ENCODE results near the gene CEP128. TPM values are rescaled to one million over a fixed set of nuclear protein-coding genes. Genes with fewer than 3 reads are reported as not detected.

CEP128 gene
- total RNA-seq, 1 experiment from 2014 or later: 28.3 TPM

DNA sequence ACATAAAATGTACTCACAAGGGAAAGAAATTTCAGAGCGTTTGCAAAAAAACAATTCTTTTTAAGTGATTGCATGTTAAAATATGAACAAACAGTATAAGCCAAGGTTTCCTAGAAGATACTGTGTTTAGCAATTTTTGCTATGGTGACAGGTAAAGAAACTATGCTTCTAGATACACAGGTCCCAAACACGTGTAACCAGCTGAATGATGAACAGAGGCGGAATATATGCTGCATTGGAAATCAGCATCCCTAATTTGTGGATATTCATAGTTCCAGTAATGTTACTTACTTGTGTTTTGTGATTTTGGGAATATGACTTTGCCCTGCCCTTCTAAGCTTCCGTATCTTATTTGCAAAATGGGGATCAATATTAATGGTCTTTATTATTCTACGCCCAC lies 403.9 kb downstream of the CEP128 start:
- Histone ChIP-seq H3K4me2 (ENCODE audit: low read depth, low read length, poor library complexity, severe bottlenecking) (no peak overlapping the region), H3K9me2 (replicated peaks; ENCODE audit: insufficient read depth, low read length) (no peaks in the 10 kb centered on the region), H3K27me3 (ENCODE audit: low read length) (no peaks in the 10 kb centered on the region), H4K20me1 (ENCODE audit: insufficient read depth, low read depth, low read length) (no peaks in the 10 kb centered on the region), H3K9ac (ENCODE audit: low read length) (no peak overlapping the region), H3K4me3 (ENCODE audit: low read length) (no peak overlapping the region), H3K36me3 (ENCODE audit: insufficient read depth, low read length) (no peaks in the 10 kb centered on the region), H3K27ac (ENCODE audit: low read length) (no peak overlapping the region), H3K9me3 (ENCODE audit: low read length) (no peaks in the 10 kb centered on the region), H3K4me1 (ENCODE audit: low read length) (peaks cover 12% of the 10 kb centered on the region), H3K79me2 (ENCODE audit: low read length) (no peaks in the 10 kb centered on the region), H2AFZ (ENCODE audit: low read length) (no peak overlapping the region)
- DNase-seq: no peak

- no peaks in the 10 kb centered on the region for H3K9me2 ChIP-seq (replicated peaks; ENCODE audit: insufficient read depth, low read length)
- H3K4me1 ChIP-seq (ENCODE audit: low read length): peaks cover 12% of the 10 kb centered on the region
- H3K79me2 ChIP-seq (ENCODE audit: low read length): no peaks in the 10 kb centered on the region
- no peak overlapping the region for H3K4me2 ChIP-seq (ENCODE audit: low read depth, low read length, poor library complexity, severe bottlenecking)
- H3K36me3 ChIP-seq (ENCODE audit: insufficient read depth, low read length): no peaks in the 10 kb centered on the region
- DNase-seq: no peak
- no peaks in the 10 kb centered on the region for H3K9me3 ChIP-seq (ENCODE audit: low read length)
- no peaks in the 10 kb centered on the region for H4K20me1 ChIP-seq (ENCODE audit: insufficient read depth, low read depth, low read length)
- H3K9ac ChIP-seq (ENCODE audit: low read length): no peak overlapping the region
- no peak overlapping the region for H3K27ac ChIP-seq (ENCODE audit: low read length)
- H2AFZ ChIP-seq (ENCODE audit: low read length): no peak overlapping the region
- H3K27me3 ChIP-seq (ENCODE audit: low read length): no peaks in the 10 kb centered on the region
- H3K4me3 ChIP-seq (ENCODE audit: low read length): no peak overlapping the region
These were observed 405.1 kb downstream of the CEP128 start for GRCh38 chr14:80536456-80536855.

GRCh38 chr14:80535171-80535570 lies 406.4 kb downstream of the CEP128 start:
- H3K4me2 ChIP-seq (ENCODE audit: low read depth, low read length, poor library complexity, severe bottlenecking): no peak overlapping the region
- no peaks in the 10 kb centered on the region for H3K79me2 ChIP-seq (ENCODE audit: low read length)
- no peak overlapping the region for H3K27ac ChIP-seq (ENCODE audit: low read length)
- no peak overlapping the region for H3K9ac ChIP-seq (ENCODE audit: low read length)
- no peaks in the 10 kb centered on the region for H3K36me3 ChIP-seq (ENCODE audit: insufficient read depth, low read length)
- H3K4me3 ChIP-seq (ENCODE audit: low read length): no peak overlapping the region
- no peak overlapping the region for H2AFZ ChIP-seq (ENCODE audit: low read length)
- H3K9me3 ChIP-seq (ENCODE audit: low read length): no peaks in the 10 kb centered on the region
- DNase-seq: peak; percentile 68
- H3K27me3 ChIP-seq (ENCODE audit: low read length): no peaks in the 10 kb centered on the region
- no peaks in the 10 kb centered on the region for H3K9me2 ChIP-seq (replicated peaks; ENCODE audit: insufficient read depth, low read length)
- peaks cover 12% of the 10 kb centered on the region for H3K4me1 ChIP-seq (ENCODE audit: low read length)
- no peaks in the 10 kb centered on the region for H4K20me1 ChIP-seq (ENCODE audit: insufficient read depth, low read depth, low read length)

- Histone ChIP-seq H3K27me3 (ENCODE audit: low read length) (no peaks in the 10 kb centered on the region), H4K20me1 (ENCODE audit: insufficient read depth, low read depth, low read length) (no peaks in the 10 kb centered on the region), H3K9ac (ENCODE audit: low read length) (no peak overlapping the region), H2AFZ (ENCODE audit: low read length) (no peak overlapping the region), H3K9me2 (replicated peaks; ENCODE audit: insufficient read depth, low read length) (no peaks in the 10 kb centered on the region), H3K79me2 (ENCODE audit: low read length) (no peaks in the 10 kb centered on the region), H3K4me1 (ENCODE audit: low read length) (no peaks in the 10 kb centered on the region), H3K27ac (ENCODE audit: low read length) (no peak overlapping the region), H3K9me3 (ENCODE audit: low read length) (no peaks in the 10 kb centered on the region), H3K4me3 (ENCODE audit: low read length) (no peak overlapping the region), H3K4me2 (ENCODE audit: low read depth, low read length, poor library complexity, severe bottlenecking) (no peak overlapping the region), H3K36me3 (ENCODE audit: insufficient read depth, low read length) (0 out of 2 replicates have a peak, but pooled peaks cover 4% of the 10 kb centered on the region)
- DNase-seq: no peak
These were observed 417.9 kb downstream of the CEP128 start for GRCh38 chr14:80523518-80524117.

DNA sequence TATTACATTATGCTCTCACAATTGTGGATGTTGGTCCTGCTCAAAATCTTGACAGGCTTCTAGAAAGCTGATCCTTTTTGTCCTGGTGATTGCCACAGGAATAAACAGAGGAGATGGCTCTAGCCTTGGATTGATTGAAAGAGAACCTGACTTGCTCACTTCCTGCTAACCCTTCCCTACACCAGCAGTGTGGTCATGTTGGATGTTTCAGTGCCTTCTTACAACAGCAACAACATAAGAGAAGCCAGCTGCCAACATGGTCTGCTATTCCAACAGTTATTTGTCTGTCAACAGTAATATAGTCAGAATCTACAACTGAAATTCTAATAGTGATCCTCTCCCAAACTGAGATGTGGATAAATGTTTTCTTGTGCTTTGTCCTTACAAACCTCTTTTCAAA lies 418.6 kb downstream of the CEP128 start:
- H3K9me3 ChIP-seq (ENCODE audit: low read length): no peaks in the 10 kb centered on the region
- no peaks in the 10 kb centered on the region for H3K27me3 ChIP-seq (ENCODE audit: low read length)
- H3K79me2 ChIP-seq (ENCODE audit: low read length): no peaks in the 10 kb centered on the region
- no peak overlapping the region for H3K27ac ChIP-seq (ENCODE audit: low read length)
- H3K36me3 ChIP-seq (ENCODE audit: insufficient read depth, low read length): 0 out of 2 replicates have a peak, but pooled peaks cover 8% of the 10 kb centered on the region
- no peak for DNase-seq
- no peak overlapping the region for H3K4me2 ChIP-seq (ENCODE audit: low read depth, low read length, poor library complexity, severe bottlenecking)
- H2AFZ ChIP-seq (ENCODE audit: low read length): no peak overlapping the region
- no peak overlapping the region for H3K9ac ChIP-seq (ENCODE audit: low read length)
- H3K9me2 ChIP-seq (replicated peaks; ENCODE audit: insufficient read depth, low read length): no peaks in the 10 kb centered on the region
- no peak overlapping the region for H3K4me3 ChIP-seq (ENCODE audit: low read length)
- H3K4me1 ChIP-seq (ENCODE audit: low read length): no peaks in the 10 kb centered on the region
- H4K20me1 ChIP-seq (ENCODE audit: insufficient read depth, low read depth, low read length): no peaks in the 10 kb centered on the region

- no peaks in the 10 kb centered on the region for H3K27me3 ChIP-seq (ENCODE audit: low read length)
- no peaks in the 10 kb centered on the region for H3K9me2 ChIP-seq (replicated peaks; ENCODE audit: insufficient read depth, low read length)
- H2AFZ ChIP-seq (ENCODE audit: low read length): no peak overlapping the region
- no peaks in the 10 kb centered on the region for H3K79me2 ChIP-seq (ENCODE audit: low read length)
- H3K4me1 ChIP-seq (ENCODE audit: low read length): no peaks in the 10 kb centered on the region
- no peaks in the 10 kb centered on the region for H3K9me3 ChIP-seq (ENCODE audit: low read length)
- H3K4me3 ChIP-seq (ENCODE audit: low read length): no peak overlapping the region
- H3K9ac ChIP-seq (ENCODE audit: low read length): no peak overlapping the region
- H3K36me3 ChIP-seq (ENCODE audit: insufficient read depth, low read length): 0 out of 2 replicates have a peak, but pooled peaks cover 8% of the 10 kb centered on the region
- H3K4me2 ChIP-seq (ENCODE audit: low read depth, low read length, poor library complexity, severe bottlenecking): no peak overlapping the region
- no peak for DNase-seq
- no peaks in the 10 kb centered on the region for H4K20me1 ChIP-seq (ENCODE audit: insufficient read depth, low read depth, low read length)
- no peak overlapping the region for H3K27ac ChIP-seq (ENCODE audit: low read length)
These were observed 419.1 kb downstream of the CEP128 start for GRCh38 chr14:80522411-80522810.

DNA sequence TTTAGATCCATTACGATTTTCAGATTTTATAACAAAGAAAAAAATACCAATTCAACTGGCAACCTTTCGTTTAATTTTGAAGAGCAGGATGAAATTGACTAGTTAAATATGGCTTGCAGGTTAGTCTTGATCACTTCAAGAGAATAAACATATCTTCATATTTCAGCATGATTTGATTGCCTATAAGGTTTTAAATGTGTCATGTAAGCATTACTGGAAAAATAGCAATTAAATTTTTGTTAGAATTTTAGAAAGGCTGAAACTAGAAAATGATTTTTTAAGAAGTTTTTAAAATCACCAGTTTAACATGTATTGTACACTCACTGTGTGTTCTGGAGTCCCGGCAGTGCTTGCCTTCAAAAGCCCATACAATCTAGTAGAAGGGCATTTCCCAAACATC lies 420.1 kb downstream of the CEP128 start:
- H3K9me3 ChIP-seq (ENCODE audit: low read length): no peaks in the 10 kb centered on the region
- no peaks in the 10 kb centered on the region for H3K79me2 ChIP-seq (ENCODE audit: low read length)
- H2AFZ ChIP-seq (ENCODE audit: low read length): no peak overlapping the region
- 0 out of 2 replicates have a peak, but pooled peaks cover 8% of the 10 kb centered on the region for H3K36me3 ChIP-seq (ENCODE audit: insufficient read depth, low read length)
- no peaks in the 10 kb centered on the region for H3K4me1 ChIP-seq (ENCODE audit: low read length)
- no peak overlapping the region for H3K4me2 ChIP-seq (ENCODE audit: low read depth, low read length, poor library complexity, severe bottlenecking)
- no peaks in the 10 kb centered on the region for H3K27me3 ChIP-seq (ENCODE audit: low read length)
- H3K27ac ChIP-seq (ENCODE audit: low read length): no peak overlapping the region
- H3K4me3 ChIP-seq (ENCODE audit: low read length): no peak overlapping the region
- no peak overlapping the region for H3K9ac ChIP-seq (ENCODE audit: low read length)
- H3K9me2 ChIP-seq (replicated peaks; ENCODE audit: insufficient read depth, low read length): no peaks in the 10 kb centered on the region
- no peak for DNase-seq
- no peaks in the 10 kb centered on the region for H4K20me1 ChIP-seq (ENCODE audit: insufficient read depth, low read depth, low read length)

DNA sequence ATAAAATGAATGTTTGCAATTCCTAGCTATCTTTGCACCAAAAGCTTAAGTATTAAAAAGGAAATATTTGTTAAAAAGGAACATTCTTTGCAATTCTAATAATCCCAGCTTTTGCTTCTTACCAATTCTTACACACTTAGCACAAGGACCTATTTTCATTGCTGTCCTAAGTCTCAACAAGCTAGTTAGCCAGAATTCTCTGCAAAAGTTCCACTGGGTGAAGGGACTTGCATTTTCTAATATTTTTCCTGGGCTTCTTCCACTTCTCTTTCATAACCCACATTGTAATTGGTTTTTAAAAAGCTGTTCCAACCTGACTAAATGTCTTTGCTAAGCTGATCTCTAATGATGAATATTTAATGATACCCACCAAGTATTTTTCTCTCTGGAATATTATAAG lies 422.5 kb downstream of the CEP128 start:
- no peak for DNase-seq
- Histone ChIP-seq H3K27ac (ENCODE audit: low read length) (no peak overlapping the region), H3K9ac (ENCODE audit: low read length) (no peak overlapping the region)

More for the DNA sequence above, 422.5 kb downstream of the CEP128 start:
- Histone ChIP-seq H3K4me3 (ENCODE audit: low read length) (no peak overlapping the region), H3K27me3 (ENCODE audit: low read length) (no peaks in the 10 kb centered on the region), H2AFZ (ENCODE audit: low read length) (no peak overlapping the region), H3K9me3 (ENCODE audit: low read length) (peaks cover 3% of the 10 kb centered on the region; the same call in 1 of the 2 replicates), H3K4me1 (ENCODE audit: low read length) (no peaks in the 10 kb centered on the region), H3K79me2 (ENCODE audit: low read length) (no peaks in the 10 kb centered on the region), H3K4me2 (ENCODE audit: low read depth, low read length, poor library complexity, severe bottlenecking) (no peak overlapping the region), H3K9me2 (replicated peaks; ENCODE audit: insufficient read depth, low read length) (no peaks in the 10 kb centered on the region), H3K36me3 (ENCODE audit: insufficient read depth, low read length) (peaks cover 22% of the 10 kb centered on the region; the same call in 1 of the 2 replicates), H4K20me1 (ENCODE audit: insufficient read depth, low read depth, low read length) (no peaks in the 10 kb centered on the region)
